Upper lobe of left lung (tissue), 4 donors: Measurements from ENCODE around the gene CEP89.
A peak's percentile ranks its signal among the peaks of the same experiment; 100 is the strongest.

ENCODE experiments used
- CTCF ChIP-seq, 6 experiments: fragments of 450-650 bp in 4 of 6; fragments of 200-600 bp in 2 of 6; sonication (generic) in 2 of 6; IDR thresholded peaks; one replicate each; pipeline ENCODE4 v1.5.1; 2016 to 2019; ENCODE audit warnings: antibody characterized with exemption in 6 of 6
- EP300 ChIP-seq, 4 donors: sonication (generic); formaldehyde crosslinking; IDR thresholded peaks; one replicate each; pipeline ENCODE4 v1.5.1; 2017; ENCODE audit warnings: antibody characterized with exemption in 4 of 4, control low read depth in 2 of 4

- TF ChIP-seq CTCF (IDR thresholded peaks at IDR 0.05) (peak in 1 of 6 experiments; percentile 24), EP300 (IDR thresholded peaks at IDR 0.05) (no peak)
These were observed at the start of gene CEP89, which contains the start of gene FAAP24 for GRCh38 chr19:32971715-32972540.
